ENCODE results near the gene FYN.

GRCh38 chr6:111679126-111679858, 194.0 kb downstream of the FYN start:
- TF ChIP-seq EZH2 (IDR thresholded peaks at IDR 0.05) (no peak), POLR2AphosphoS5 (IDR thresholded peaks at IDR 0.05; ENCODE audit: borderline replicate concordance, low read depth, low read length) (no peak), FOXP2 (optimal IDR thresholded peaks at IDR 0.05; ENCODE audit: control extremely low read depth, extremely low read length, insufficient read depth) (no peak)
